HG03442 (cell line): ENCODE measurements around the gene BABAM2.
"Not testable (repeated sequence)": the region's sequence is repeated elsewhere in the genome, so short reads cannot be mapped to it uniquely, and the experiment has no call there.

Source experiments
- ATAC-seq: cut with Tn5 transposase; IDR thresholded peaks from one replicate; pipeline ENCODE4 v1.9.1; 2021; ENCODE audit warnings: mild to moderate bottlenecking, moderate library complexity; ENCODE audit not compliant: unreplicated experiment

BABAM2 gene

DNA sequence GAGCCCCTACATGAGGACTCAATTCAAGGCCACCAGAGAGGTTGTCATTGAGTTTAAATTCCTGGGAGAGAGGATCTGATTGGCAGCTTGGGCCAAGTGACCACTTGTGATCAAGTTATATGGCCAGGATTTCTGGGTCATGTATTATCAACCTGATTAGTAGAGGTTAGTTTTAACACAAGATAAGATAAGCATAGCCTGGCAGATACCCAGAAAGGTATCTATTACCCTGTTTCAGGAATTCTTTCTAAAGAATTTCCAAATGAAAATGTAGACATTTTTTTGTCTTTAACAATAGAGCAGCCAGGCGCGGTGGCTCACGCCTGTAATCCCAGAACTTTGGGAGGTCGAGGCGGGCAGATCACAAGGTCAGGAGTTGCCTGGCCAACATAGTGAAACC lies 50.5 kb downstream of the BABAM2 start:
- no peak for ATAC-seq

DNA sequence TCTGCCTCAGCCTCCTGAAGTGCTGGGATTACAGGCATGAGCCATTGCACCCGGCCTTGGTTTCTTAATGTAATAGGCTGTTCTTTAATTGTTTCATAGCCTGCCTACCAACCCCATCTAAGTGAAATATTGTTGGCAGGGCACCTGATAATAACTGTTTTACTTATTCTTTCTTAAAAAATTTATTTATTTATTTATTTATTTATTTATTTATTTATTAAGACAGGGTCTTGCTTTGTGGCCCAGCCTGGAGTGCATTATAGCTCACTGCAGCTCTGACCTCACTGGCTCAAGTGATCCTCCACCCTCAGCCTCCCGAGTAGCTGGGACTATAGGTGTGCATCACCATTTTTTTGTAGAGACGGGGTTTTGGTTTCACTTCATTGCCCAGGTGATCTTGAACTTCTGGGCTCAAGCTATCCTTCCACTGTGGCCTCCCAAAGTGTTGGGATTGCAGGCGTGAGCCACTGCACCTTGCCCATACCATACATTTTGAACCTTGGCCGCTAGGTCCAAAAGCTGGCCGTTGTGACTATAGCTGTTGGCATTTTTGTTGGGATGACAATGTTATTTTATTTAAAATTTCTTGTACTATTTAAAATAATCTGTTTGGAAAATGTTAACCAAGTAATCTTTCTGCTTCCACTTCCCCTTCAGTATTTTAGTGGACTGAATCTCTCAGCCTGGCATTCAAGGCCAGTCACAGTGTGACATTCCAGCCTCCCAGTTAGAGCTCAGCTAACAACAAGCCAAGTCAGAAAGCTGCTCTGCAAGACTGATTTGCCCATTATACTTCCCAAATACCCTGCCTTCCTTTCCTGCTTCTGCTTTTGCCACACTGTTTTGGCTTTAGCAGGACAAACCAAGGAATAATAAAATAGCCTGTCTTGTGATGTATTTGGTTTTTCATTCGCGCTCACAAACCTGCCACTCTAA lies 52.4 kb downstream of the BABAM2 start:
- ATAC-seq, result no peak

DNA sequence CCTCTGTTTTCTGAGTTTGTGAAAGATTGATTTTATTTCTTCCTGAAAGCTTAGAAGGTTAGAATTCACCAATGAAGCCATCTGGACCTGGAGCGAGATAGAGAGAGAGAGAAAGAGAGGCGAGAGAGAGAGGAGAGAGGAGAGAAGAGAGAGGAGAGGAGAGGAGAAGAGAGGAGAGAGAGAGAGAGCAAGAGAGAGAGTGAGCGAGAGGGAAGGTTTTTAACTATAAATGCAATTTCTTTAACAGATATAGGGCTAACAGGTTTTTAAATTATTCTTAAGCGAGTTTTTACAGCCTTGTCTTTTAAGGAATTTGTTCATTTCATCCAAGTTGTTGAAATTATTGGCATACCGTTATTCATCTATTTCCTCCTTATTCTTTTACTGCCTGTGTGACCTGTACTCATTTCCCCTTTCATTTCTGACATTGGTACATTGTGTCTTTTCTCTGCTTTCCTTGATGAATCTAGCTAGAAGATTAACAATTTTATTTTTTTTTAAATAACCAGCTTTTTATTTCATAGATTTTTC lies 56.1 kb downstream of the BABAM2 start:
- no peak for ATAC-seq

DNA sequence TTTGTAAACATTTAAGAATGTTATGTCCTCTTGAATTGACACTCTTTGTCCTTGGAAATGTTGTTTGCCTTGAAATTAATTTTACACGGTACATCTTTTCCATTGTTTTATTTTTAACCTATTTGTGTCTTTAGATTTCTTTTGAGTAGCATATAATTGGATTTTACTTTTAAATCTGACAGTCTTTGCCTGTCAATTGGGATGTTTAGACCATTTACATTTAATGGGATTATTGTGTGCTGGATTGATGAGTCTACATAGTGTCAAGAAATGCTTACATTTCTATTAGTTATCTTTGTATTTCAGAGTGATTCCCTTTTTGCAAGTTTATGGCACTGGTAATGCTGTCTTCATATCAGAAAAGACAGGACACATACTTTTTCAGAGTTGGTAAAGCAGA lies 61.5 kb downstream of the BABAM2 start:
- ATAC-seq, result no peak

DNA sequence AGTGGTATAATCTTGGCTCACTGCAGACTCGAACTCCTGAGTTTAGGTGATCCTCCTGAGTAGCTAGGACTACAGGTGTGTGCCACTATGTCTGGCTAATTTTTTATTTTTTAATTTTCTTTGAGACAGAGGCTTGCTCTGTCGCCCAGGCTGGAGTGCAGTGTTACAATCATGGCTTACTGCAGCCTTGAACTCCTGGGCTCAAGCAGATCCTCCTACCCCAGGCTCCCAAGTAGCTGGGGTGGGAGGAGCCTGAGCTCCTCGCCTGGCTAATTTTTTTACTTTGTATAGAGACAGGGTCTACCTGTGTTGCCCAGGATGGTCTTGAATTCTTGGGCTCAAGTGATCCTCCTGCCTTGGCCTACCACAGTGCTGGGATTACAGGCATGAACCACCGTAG lies 62.5 kb downstream of the BABAM2 start:
- no peak for ATAC-seq

DNA sequence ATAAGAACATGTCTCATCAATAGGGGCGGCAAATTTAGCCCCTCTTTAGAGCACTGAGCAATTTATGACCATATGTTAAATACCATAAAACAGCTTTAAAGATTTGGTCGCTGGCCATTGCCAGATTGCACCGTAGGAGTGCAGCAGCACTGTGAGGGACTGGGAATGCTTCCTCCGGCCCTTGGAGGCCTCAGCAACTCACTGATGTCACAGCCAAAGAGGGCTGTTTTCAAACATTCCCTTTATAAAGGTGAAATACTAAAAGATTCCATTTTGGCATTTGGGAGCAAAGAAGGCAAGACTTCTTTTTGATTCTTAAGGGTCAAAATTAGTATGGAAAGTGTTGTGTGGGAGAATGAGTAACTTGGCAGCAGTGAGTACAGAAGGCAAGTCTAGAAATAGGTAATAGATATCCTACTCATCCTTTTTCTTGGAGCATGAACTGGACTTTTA lies 63.7 kb downstream of the BABAM2 start:
- ATAC-seq, result no peak

DNA sequence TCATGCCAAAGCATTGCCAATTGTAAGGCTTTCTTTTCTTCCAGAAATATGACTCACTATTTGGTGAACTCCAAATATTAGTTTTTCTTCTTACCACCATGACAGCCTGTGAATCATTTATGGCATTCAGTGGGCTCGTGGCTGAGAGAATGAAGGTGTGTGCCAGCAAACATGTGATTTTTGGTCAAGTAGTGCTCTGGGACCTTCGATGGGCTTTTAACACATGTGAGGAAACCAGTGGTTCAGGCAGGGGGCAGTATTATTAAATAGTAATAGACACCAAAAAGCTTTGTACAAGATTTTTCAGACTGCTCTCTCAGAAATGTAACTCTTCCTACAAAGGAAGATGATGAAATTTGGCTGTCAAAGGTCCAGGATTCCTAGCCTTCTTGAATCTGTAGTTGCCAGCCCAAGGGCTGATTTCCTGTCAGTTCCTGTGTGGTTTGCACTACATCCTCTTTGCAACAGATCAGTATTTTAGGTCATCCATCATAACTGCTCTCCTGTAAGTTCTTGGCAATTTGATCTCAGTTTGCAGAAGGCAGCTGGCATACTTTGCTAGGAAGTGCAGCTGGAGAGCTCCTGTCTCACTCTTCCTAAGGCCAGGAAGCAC lies 64.3 kb downstream of the BABAM2 start:
- no peak for ATAC-seq

DNA sequence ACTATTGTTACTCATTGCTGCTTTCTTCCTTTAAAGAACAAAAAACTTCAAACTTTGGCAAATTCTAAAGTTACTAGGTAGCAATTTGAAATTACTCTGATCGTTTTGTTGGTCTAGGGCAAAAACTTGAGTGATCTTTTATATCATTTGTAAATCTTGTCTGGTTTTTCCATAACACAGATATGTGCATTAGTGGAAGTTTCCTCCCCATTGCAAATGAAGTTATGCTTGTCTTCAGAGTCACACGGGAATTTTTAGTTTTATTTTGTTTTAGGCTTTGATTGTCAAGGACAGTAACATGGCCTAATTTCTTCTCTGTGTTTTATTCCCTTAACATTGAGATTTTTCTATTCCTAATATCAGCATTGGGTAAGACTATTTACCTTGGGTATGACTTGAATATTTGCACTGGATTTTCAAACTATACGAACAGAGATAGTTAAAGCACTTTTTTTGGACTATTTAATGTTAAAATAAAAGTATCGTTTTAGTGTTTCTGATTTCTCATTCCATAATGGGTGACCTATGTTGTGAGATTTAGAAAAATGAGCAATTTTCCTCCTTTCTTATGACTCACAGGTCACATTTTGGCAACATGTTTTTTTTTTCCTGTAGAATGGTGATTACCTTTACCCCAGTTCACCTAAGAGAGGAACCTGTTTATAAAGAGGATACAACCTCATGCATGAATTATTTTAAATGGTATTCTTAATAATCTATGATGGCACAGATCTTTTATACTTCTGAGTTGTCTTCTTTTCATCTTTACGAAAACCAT lies 65.0 kb downstream of the BABAM2 start:
- ATAC-seq, result no peak

DNA sequence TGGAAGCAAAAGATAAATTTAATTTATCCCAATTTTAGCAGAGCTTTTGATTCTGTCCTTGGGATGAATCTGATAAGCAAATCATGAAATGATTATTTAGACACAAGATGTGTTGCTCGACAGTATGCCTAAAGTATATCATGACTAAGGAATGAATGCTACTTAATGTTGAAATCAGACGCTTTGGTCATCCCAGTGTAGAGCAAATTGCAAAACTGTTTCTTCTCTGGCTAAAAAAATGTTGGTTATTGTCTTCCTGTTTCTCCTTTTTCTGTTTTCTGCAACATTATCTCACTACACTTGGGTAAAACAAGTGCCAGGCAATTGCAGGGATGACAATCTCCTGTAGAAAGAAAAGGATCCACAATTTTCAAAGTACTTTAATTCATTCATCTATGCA lies 66.4 kb downstream of the BABAM2 start:
- no peak for ATAC-seq

DNA sequence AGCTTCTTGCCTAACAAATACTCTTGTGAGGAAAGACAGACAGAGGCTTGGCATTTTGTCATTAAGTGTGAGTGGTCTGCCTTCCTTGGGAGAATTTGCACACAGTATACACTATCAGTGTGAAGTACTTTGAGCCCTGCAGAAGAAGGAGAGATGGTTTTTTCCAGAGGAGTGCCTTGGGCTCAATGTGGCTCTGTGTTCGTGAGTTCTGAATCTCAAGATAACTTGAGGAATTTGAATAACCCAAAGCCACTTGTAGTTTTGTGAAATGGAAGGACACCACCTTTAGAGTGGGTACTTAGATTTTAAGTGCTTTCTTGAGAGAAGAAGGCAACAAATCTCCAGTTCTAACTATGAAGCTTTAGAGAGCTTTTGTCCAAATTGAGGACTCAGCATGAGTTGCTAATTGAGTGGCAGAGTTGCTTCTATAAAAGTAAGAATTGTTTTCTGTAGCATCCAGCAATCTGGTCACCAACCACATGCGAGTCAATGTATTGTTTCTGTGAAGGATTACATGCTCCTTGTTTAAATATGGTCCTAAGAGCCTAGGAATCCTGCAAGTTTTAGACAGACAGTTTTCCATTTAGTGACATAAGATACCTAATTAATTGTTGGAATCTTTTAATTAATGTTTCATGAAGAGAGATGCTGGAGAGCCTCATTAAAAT lies 68.3 kb downstream of the BABAM2 start:
- ATAC-seq, result no peak

DNA sequence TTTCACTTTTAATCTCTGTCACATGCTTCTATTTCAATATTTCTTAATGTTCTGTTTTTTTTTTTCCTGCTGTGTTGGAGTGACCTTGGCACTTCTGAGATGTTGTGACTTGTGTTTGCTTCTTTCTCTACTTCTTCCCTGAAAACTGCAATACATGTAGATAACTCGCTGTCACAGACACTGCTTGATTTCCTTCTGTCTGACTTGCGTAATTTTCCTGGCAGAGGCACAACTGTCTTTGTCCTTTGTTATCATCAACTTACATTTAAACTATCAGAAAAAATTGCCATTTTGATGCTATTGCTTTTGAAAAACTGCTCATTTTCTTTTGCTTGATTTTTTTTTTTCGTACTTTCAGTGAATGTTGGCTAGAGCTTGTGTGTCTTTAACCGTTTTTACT lies 69.0 kb downstream of the BABAM2 start:
- ATAC-seq, result no peak

DNA sequence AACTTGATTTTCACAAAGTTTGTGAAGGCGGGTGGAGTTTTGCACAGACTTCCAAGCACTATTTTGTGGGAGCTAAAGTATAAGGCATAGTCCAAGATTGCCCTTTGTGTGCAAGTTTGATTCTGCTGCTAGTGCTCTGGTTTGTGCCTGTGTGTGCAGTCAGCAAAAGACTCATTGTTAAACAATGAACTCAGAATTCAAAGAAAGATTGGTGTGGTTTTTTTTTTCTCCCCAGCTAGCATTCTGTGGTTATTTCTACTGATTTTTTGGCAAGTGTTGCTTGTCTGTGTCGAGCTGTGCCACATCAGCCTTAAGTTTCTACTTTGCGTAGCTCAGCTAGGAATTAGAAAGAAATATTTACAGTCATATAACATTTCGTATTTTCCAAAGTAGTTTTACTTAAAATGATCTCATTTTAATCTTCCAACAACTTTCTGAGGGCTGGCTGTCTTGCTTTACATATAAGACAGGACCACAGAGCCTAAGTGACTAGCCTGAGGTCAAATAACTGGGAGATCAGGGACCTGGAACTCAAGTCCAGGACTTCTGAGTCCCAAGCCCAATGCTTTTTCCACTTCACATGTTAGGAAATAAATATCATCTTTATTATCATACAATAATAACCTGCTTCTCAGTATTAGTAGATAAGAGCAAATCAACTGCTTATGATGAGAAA lies 69.8 kb downstream of the BABAM2 start:
- no peak for ATAC-seq

DNA sequence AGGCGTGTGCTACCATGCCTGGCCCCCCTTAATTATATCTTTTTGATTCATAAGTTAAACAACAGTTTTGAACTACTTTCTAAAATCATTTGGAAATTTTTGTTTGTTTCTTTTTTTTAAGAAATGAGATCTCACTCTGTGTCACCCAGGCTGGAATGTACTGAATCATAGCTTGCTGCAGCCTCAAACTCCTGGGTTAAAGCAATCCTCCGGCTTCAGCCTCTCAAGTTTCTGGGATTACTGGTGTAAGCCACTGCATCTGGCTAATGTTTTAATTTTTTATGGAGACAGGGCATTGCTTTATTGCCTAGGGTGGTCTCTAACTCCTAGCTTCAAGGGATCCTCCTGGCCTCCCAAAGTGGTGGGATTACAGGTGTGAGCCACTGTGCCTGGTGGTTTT lies 71.5 kb downstream of the BABAM2 start:
- ATAC-seq, result no peak

DNA sequence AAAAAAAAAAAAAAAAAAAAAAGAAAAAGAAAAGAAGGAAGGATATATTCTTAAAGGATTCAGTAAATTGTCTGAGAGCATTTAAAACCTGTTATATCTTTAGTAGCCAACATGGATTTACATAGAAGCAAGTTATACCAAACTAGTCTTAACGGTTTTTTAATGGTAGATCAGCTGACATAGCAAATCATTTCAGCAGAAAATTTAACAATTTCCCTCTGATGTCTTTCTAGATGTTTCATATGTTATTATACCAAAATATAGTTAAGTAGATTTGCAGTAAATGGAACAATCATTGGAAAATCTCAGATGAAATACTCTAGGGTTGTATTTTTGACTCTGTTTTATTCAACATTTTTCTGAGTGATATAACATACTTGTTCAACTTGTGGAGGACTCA lies 72.9 kb downstream of the BABAM2 start:
- ATAC-seq, result no peak

DNA sequence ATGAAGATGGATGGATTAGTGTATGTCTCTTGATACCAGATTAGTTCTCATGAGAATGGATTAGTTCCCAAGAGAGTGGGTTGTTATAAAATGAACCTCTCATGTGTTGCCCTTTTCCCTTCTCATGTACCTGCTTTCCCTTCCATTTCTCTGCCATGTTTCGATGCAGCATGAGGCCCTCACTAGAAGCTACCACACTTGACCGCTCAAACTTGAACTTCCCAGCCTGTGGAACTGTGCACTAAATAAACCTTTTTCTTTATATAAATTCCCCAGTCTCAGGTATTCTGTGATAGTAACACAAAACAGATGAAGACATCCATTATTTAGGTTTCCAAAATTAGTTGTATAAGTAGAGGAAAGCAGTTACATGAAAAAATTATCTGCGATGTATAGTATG lies 73.5 kb downstream of the BABAM2 start:
- ATAC-seq, result no peak

DNA sequence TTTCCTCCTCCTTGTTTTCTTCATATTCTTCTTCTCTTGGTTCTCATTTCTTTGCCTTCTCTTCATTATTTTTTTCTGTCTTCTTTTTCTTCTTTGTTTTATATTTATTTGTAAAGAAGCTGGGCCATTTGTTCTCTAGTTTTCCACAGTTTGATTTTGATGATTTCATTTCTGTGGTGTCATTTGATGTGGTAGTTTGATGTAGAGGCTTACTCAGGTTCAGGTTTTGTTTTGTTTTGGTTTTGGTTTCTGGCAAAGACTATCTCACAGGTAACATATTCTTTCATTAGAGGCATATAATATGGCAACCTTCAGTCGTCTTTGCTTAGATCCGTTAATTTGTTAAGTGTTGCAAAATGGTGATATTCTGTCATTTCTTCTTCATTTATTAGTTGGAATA lies 75.3 kb downstream of the BABAM2 start:
- ATAC-seq, result no peak

DNA sequence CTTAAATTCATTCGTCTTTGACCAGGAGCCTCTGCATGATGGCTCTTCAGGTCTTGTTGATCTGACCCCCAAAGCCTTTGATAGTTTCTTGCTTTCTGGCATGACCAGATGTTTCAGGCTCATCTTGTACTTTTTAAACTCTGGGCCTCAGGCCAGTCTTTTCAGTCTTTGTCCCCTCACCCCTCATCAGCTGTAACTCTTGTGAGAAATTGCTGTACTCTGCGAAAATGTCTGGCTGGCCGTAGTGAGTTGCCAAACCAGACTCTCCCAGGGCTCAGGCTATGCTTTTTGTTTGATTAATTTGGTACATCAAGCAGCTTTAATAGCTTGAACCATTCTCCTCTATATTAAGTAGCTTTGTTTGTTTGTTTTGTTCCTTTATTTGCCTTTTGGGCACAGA lies 75.9 kb downstream of the BABAM2 start:
- ATAC-seq, result no peak

DNA sequence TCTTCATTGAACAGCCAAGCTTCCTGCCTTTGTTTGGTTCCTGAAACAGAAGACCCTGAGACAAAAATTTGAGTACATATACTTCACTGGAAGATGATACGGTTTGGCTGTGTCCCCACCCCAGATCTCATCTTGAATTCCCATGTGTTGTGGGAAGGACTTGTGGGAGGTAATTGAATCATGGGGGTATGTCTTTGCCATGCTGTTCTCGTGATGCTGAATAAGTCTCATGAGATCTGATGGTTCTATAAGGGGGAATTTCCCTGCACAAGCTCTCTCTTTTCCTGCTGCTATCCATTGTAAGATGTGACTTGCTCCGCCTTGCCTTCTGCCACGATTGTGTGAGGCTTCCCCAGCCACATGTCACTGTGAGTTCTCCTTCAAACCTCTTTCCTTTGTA lies 76.5 kb downstream of the BABAM2 start:
- no peak for ATAC-seq

DNA sequence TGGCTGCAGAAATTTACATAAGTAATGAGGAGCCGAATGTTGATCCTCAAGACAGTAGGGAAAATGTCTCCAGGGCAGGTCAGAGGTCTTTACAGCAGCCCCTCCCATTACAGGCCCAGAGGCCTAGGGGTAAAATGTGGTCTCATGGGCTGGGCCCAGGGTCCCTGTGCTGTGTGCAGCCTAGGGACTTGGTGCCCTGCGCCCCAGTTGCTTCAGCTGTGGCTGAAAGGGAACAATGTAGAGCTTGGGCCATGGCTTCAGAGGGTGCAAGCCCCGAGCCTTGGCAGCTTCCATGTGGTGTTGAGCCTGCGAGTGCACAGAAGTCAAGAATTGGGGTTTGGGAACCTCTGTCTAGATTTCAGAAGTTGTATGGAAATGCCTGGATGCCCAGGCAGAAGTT lies 77.5 kb downstream of the BABAM2 start:
- ATAC-seq, result not testable (repeated sequence)

DNA sequence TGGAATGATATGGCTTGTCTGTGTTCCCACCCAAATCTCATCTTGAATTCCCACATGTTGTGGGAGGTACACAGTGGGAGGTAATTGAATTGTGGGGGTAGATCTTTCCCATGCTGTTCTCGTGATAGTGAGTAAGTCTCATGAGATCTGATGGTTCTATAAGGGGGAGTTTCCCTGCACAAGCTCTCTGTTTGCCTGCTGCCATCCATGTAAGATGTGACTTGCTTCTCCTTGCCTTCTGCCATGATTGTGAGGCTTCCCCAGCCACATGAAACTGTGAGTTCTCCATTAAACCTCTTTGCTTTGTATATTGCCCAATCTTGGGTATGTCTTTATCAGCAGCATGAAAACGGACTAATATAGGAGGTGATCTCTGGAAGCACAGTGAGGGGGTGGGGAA lies 78.4 kb downstream of the BABAM2 start:
- not testable (repeated sequence) for ATAC-seq
